ENCODE measurements around the gene SUCNR1.
"Not testable (repeated sequence)": the region's sequence is repeated elsewhere in the genome, so short reads cannot be mapped to it uniquely, and the experiment has no call there.

SUCNR1 gene

DNA sequence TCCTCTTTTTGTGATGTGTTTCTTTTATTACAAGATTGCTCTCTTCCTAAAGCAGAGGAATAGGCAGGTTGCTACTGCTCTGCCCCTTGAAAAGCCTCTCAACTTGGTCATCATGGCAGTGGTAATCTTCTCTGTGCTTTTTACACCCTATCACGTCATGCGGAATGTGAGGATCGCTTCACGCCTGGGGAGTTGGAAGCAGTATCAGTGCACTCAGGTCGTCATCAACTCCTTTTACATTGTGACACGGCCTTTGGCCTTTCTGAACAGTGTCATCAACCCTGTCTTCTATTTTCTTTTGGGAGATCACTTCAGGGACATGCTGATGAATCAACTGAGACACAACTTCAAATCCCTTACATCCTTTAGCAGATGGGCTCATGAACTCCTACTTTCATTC lies 7.7 kb downstream of the SUCNR1 start:
- Mint-ChIP-seq H3K36me3 (ENCODE audit: low read depth) (no peaks in the 10 kb centered on the region), H3K27me3 (peaks cover 2% of the 10 kb centered on the region), H3K4me3 (no peak overlapping the region), H3K27ac (no peak overlapping the region), H3K9me3 (no peaks in the 10 kb centered on the region), H3K4me1 (peaks cover 15% of the 10 kb centered on the region)
- DNase-seq (no peak), ATAC-seq (no peak)

GRCh38 chr3:151885397-151885796 lies 12.0 kb downstream of the SUCNR1 start:
- H3K4me3 Mint-ChIP-seq; DNase-seq; H3K27me3 Mint-ChIP-seq; H3K4me1 Mint-ChIP-seq; ATAC-seq; H3K9me3 Mint-ChIP-seq; H3K36me3 Mint-ChIP-seq (ENCODE audit: low read depth); H3K27ac Mint-ChIP-seq: not testable (repeated sequence)

GRCh38 chr3:151887450-151888211 lies 14.2 kb downstream of the SUCNR1 start:
- H3K27me3 Mint-ChIP-seq; H3K36me3 Mint-ChIP-seq (ENCODE audit: low read depth); H3K4me1 Mint-ChIP-seq; H3K9me3 Mint-ChIP-seq; H3K27ac Mint-ChIP-seq; DNase-seq; H3K4me3 Mint-ChIP-seq: not testable (repeated sequence)
- peak; percentile 24 for ATAC-seq

DNA sequence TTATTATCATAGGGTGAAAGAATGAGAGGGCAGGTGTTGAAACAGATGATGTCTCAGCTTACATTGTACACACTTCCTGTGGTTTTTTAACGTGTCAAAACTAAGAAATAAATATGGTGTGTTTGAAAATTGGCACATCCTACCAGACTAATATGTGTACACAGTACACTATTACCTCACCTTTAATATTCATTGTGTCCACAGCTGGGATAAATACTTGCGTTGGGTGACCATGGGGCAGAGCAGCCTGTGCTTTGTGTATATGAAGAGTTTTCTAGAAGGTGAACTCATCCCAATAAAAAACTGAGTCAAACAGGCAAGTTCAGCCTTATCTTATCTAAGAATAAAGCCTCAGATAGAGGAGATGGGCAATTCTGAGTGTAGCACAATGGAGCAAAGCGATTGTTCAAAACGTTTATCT lies 17.3 kb downstream of the SUCNR1 start:
- DNase-seq: no peak
- no peak for ATAC-seq
- Mint-ChIP-seq H3K36me3 (ENCODE audit: low read depth) (no peaks in the 10 kb centered on the region), H3K27me3 (no peaks in the 10 kb centered on the region), H3K27ac (no peak overlapping the region), H3K4me3 (no peak overlapping the region), H3K4me1 (peaks cover 10% of the 10 kb centered on the region), H3K9me3 (peaks cover 5% of the 10 kb centered on the region)

GRCh38 chr3:151891721-151892120 lies 18.3 kb downstream of the SUCNR1 start:
- H3K9me3 Mint-ChIP-seq: peaks cover 5% of the 10 kb centered on the region
- H3K27ac Mint-ChIP-seq: no peak overlapping the region
- no peak for DNase-seq
- H3K4me1 Mint-ChIP-seq: peaks cover 17% of the 10 kb centered on the region
- H3K36me3 Mint-ChIP-seq (ENCODE audit: low read depth): no peaks in the 10 kb centered on the region
- no peak for ATAC-seq
- H3K27me3 Mint-ChIP-seq: no peaks in the 10 kb centered on the region
- H3K4me3 Mint-ChIP-seq: no peak overlapping the region

GRCh38 chr3:151894219-151894618 lies 20.8 kb downstream of the SUCNR1 start:
- Mint-ChIP-seq H3K27me3 (no peaks in the 10 kb centered on the region), H3K4me1 (peaks cover 17% of the 10 kb centered on the region), H3K9me3 (peaks cover 5% of the 10 kb centered on the region), H3K36me3 (ENCODE audit: low read depth) (no peaks in the 10 kb centered on the region), H3K4me3 (no peak overlapping the region), H3K27ac (no peak overlapping the region)
- no peak for DNase-seq
- ATAC-seq: no peak

DNA sequence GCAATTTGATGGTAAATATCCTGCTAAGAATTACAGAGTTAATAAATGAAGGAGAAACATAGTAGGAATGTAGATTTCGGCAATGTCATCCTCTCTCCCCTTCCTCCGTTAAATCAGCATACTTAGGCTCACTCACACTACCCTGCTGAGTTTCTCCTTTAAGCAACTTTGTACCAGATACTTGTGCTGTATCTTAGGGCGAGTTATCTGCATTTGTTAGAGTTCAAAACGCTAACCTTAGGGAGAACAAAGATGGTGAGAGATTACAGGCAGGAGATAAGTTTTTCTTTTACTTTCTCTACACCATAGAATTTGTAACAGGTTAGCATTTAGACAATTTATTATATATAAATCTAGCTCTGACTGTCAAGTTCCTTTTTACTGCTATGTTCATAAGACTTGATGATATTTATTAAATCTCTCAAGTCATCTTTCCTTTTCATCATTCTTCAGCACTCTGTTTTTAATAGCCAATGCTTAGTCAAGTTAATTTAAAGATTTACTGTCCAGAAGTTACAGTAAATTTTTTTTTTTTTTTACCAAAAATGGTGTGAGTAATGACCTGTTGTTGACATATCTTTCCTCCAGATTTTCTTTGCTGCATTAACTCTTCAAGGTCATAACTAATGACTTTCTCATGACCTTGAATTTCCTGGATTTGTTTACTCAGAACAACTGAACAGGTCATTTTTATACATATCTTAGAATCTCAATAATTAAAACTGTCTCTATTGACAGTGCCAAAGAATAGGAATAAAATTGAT lies 22.2 kb downstream of the SUCNR1 start:
- no peak overlapping the region for H3K4me3 Mint-ChIP-seq
- peaks cover 23% of the 10 kb centered on the region for H3K4me1 Mint-ChIP-seq
- no peak overlapping the region for H3K27ac Mint-ChIP-seq
- H3K36me3 Mint-ChIP-seq (ENCODE audit: low read depth): no peaks in the 10 kb centered on the region
- ATAC-seq: no peak
- DNase-seq: no peak
- H3K9me3 Mint-ChIP-seq: peaks cover 5% of the 10 kb centered on the region
- no peaks in the 10 kb centered on the region for H3K27me3 Mint-ChIP-seq

- Mint-ChIP-seq H3K9me3 (peaks cover 5% of the 10 kb centered on the region), H3K4me3 (no peak overlapping the region), H3K4me1 (peaks cover 26% of the 10 kb centered on the region), H3K36me3 (ENCODE audit: low read depth) (no peaks in the 10 kb centered on the region), H3K27ac (no peak overlapping the region), H3K27me3 (no peaks in the 10 kb centered on the region)
- DNase-seq: no peak
- peak; percentile 81 for ATAC-seq
Measured at GRCh38 chr3:151896246-151897012, 23.0 kb downstream of the SUCNR1 start.

DNA sequence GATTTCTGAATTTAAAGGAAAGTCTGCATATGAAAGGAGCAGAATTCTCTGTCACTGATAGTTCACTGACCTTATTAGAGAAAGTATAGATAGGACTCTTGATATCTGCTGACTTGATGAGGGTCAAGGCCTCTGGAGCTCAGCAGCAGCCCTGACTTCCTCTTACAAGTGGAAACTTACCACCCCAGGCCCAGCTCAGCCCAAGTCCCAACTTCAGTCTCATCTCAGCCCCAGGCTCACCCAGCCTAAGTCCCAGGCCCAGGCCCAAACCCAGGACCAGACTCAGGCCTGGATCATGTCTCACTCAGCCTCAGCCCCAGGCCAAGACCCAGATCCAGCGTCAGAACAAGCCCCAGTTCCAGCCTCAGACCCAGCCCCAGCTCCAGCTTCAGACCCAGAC lies 24.7 kb downstream of the SUCNR1 start:
- peaks cover 28% of the 10 kb centered on the region for H3K4me1 Mint-ChIP-seq
- ATAC-seq: not testable (repeated sequence)

DNA sequence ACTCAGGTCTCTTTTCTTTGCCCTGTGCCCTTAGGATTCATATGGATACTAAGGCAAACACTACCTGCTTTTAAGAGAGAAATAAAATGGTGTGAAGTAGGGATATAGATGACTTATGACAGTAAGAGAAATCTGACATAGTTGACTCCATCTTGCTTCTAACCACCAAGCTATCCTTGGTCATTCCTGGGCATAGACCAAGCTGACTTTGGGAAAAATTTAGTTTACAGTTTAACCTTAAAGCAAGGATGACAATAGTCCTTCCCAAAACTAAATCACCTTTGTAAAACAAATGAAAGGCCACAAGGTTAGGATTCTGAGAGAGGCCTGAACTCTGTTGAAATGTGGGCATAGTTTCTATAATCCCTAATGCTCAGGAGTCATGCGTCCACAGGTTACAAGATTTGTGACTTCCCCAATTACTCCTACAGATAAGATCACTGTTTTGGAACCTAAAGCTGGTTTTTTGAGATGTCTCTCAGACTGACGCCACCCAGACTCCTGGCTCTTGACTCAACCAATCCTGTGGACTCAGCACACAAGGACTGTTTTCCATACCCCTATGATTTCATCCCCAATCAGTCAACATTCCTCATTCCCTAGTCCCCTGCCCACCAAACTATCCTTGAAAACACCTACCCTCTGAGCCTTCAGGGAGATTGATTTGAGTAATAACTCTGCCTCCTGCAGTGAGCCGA lies 25.3 kb downstream of the SUCNR1 start:
- H3K4me1 Mint-ChIP-seq: peaks cover 28% of the 10 kb centered on the region
- DNase-seq; H3K27me3 Mint-ChIP-seq; H3K9me3 Mint-ChIP-seq; H3K4me3 Mint-ChIP-seq; H3K36me3 Mint-ChIP-seq (ENCODE audit: low read depth); H3K27ac Mint-ChIP-seq; ATAC-seq: not testable (repeated sequence)

More for the DNA sequence above, 24.7 kb downstream of the SUCNR1 start:
- not testable (repeated sequence) for H3K4me3 Mint-ChIP-seq; DNase-seq; H3K27me3 Mint-ChIP-seq; H3K9me3 Mint-ChIP-seq; H3K36me3 Mint-ChIP-seq (ENCODE audit: low read depth); H3K27ac Mint-ChIP-seq

DNA sequence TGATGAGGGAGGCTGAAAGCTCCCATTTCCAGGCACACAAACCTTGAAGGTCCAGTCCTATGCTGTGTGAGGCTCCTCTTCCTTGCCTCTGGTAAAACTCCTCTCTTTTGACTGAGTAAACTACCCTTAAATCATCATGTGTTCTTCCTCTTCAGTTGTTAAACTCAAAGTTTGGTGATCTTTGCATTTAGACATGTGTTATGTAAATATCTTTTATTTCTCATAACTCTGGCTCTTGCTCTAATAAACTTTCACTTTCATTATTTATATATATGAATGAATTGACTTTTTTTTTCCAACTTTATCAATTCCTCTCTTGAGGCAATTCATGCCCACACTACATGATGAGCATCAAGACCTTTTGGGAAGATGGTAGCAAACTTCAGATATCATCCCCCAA lies 26.6 kb downstream of the SUCNR1 start:
- DNase-seq (no peak), ATAC-seq (no peak)
- Mint-ChIP-seq H3K4me3 (no peak overlapping the region), H3K36me3 (ENCODE audit: low read depth) (no peaks in the 10 kb centered on the region), H3K9me3 (no peaks in the 10 kb centered on the region), H3K4me1 (peaks cover 28% of the 10 kb centered on the region), H3K27ac (no peak overlapping the region), H3K27me3 (no peaks in the 10 kb centered on the region)

GRCh38 chr3:151900460-151900859 lies 27.0 kb downstream of the SUCNR1 start:
- no peaks in the 10 kb centered on the region for H3K9me3 Mint-ChIP-seq
- no peaks in the 10 kb centered on the region for H3K36me3 Mint-ChIP-seq (ENCODE audit: low read depth)
- ATAC-seq (no peak), DNase-seq (no peak)
- H3K4me1 Mint-ChIP-seq: peaks cover 27% of the 10 kb centered on the region
- H3K4me3 Mint-ChIP-seq: no peak overlapping the region
- no peaks in the 10 kb centered on the region for H3K27me3 Mint-ChIP-seq
- no peak overlapping the region for H3K27ac Mint-ChIP-seq

- Mint-ChIP-seq H3K9me3 (no peaks in the 10 kb centered on the region), H3K4me3 (no peak overlapping the region), H3K27ac (no peak overlapping the region), H3K27me3 (no peaks in the 10 kb centered on the region), H3K4me1 (peaks cover 22% of the 10 kb centered on the region), H3K36me3 (ENCODE audit: low read depth) (no peaks in the 10 kb centered on the region)
- DNase-seq (no peak), ATAC-seq (no peak)
Measured at GRCh38 chr3:151900884-151901643, 27.6 kb downstream of the SUCNR1 start.

Data from activated naive CD8-positive, alpha-beta T cell treated with anti-CD3 and anti-CD28 coated beads, Interleukin-2, amount 50 U/mL, for 24 hours (primary cell).